Measurements from ENCODE around the gene SPINT1.
A peak's percentile ranks its signal among the peaks of the same experiment; 100 is the strongest.

SPINT1 gene

GRCh38 chr15:40891138-40891537 lies 47.3 kb downstream of the SPINT1 start:
- DNase-seq (ENCODE audit: insufficient read length, low spot score) (no peak), FAIRE-seq (no peak)

GRCh38 chr15:40891810-40892446 lies 48.1 kb downstream of the SPINT1 start:
- DNase-seq (ENCODE audit: insufficient read length, low spot score) (peak; percentile 43), FAIRE-seq (no peak)

DNA sequence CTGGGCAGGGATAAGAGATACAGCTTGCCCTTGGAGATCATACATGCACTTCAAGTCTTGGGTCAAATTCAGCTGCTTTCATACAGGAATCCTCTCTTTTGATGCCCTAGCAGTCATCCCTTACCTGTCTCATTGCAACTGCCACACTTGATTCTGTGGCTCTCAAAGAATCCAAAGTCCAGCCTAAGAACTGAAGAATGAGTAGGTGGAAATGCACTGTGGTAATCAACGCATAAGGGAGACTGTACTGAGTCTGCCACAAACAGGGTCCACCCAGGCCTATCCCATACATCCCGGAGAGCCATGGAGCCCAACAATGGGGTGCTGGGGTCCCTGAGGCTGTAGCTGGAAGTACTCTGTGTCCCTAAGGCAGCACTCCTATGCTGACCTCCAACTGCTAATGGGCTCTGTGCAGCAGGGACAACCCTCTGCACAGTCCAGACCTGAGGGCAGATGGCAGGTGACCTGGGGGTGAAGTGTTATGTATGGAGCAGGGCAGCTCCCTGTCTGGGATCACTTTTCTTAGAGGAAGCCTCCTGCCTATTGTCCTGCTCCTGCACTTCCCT lies 48.7 kb downstream of the SPINT1 start:
- FAIRE-seq (no peak), DNase-seq (ENCODE audit: insufficient read length, low spot score) (no peak)

DNA sequence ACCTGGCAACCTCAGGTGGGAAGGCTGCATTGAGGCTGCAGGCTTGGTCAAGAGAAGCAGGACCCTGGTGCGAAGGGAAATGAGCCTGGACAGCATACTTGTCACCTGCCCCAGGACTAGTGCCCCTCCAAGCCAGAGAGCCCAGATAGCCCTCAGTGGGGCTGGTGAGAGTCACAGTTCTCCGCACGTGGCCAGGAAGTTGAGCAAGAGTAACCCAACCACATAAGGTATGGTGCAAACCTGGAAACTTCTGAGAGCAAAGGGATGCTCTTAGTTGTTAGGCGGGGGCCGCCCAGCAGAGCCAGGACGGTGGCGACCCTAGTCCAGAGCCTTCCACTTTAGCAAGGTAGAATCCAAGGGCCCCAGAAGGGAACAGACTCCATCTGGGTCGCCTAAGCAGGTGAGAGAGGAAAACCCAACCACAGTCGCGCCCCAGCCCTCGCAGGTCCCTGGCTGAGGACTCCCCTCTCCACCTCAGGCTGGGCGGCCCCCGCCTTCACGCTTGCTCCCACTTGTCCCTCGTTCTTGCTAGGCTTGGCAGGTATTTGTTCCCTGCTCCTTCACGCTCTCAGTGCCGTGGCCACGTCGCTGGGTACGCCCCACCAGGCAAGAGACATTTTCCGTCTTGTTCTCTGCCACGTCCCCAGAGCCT lies 49.3 kb downstream of the SPINT1 start:
- no peak for DNase-seq (ENCODE audit: insufficient read length, low spot score)
- no peak for FAIRE-seq

DNA sequence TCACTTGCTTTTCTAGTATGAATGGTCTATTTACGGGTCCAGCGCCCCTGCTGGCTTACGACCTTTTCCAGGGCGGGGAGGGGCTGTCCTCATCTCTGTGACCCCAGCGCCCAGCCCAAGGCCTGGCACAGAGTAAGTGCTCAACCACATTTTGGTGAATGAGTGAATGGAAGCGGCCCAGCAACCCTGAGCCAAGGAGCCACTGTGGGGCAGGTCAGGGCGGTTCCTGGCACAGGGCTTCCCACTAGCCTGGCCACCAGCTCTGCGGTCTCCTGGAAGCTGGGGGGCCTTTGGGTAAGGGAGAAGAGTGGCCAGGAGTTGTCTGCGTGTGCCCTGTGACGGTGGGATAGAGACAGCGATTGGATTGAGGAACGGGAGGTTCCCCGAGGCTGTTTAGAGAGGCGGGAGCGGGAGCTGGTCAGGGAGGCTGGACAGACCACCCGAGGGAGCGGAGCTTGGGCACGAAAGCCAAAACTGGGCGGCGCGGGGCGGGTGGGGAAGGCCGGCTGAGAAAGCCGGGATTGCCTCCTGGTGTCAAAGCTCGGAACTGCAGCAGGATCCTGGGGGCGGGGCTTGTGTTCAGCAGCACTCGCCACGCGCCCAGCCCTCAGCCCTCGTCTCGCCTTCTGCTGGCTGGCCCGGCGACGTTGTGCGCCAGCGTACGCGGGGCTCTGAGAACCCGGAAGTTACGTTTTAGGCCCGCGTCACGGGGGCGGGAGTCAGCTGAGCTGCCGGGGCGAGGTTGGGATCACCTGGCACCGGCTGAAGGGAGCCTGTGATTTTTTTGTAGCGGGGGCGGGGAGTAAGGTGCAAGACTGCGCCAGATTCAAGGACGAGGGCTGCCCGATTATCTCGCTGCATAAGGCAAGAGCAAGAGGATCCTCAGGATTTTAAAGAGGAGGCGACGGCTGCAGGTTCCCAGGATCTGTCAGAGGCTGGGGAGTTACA lies 50.2 kb downstream of the SPINT1 start, which contains the start of gene VPS18:
Gene VPS18 (plus strand): TSS at position 718 of the 948 bp plus-strand sequence. CDS start 319 bp downstream, outside the sequence.
- DNase-seq (ENCODE audit: insufficient read length, low spot score) (peak; percentile 89), FAIRE-seq (peak; percentile 88)

DNA sequence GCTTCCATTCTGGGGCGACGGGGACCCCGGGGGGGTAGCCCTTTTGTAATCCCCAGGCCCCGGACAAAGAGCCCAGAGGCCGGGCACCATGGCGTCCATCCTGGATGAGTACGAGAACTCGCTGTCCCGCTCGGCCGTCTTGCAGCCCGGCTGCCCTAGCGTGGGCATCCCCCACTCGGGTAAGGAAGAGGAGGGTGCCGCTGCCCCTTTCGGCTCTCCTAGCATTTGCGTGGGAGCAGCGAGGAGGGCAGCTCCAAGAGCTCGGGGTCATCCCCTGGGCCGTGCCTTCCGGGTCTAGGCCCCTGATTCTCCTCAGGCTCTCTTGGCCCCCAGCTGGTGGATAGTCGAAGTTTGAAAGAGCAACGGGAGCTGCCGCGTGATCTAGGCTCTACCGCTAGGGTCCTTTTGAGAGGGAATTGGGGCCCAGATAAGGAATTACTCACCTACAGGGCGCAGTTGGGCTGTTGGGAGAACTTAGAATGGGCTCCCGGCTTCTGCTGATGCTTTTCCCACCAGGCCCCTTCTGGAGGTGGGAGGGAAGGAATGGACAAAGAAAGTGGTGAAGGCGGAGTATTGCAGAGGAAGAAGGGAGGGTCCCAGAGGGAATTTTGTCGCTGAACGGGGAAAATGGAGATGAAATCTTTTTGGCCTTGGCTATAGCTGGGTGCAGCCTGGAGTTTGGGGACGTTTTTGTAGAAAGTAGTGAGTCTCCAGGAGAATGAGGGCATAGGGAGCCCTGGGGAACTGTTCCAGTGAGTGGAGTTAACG lies 51.0 kb downstream of the SPINT1 start:
- DNase-seq (ENCODE audit: insufficient read length, low spot score) (peak; percentile 53), FAIRE-seq (no peak)

DNA sequence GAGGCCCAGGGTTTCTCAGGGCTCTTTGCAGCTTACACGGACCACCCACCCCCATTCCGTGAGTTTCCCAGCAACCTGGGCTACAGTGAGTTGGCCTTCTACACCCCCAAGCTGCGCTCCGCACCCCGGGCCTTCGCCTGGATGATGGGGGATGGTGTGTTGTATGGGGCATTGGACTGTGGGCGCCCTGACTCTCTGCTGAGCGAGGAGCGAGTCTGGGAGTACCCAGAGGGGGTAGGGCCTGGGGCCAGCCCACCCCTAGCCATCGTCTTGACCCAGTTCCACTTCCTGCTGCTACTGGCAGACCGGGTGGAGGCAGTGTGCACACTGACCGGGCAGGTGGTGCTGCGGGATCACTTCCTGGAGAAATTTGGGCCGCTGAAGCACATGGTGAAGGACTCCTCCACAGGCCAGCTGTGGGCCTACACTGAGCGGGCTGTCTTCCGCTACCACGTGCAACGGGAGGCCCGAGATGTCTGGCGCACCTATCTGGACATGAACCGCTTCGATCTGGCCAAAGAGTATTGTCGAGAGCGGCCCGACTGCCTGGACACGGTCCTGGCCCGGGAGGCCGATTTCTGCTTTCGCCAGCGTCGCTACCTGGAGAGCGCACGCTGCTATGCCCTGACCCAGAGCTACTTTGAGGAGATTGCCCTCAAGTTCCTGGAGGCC lies 55.8 kb downstream of the SPINT1 start:
- DNase-seq (ENCODE audit: insufficient read length, low spot score) = no peak
- FAIRE-seq = no peak

DNA sequence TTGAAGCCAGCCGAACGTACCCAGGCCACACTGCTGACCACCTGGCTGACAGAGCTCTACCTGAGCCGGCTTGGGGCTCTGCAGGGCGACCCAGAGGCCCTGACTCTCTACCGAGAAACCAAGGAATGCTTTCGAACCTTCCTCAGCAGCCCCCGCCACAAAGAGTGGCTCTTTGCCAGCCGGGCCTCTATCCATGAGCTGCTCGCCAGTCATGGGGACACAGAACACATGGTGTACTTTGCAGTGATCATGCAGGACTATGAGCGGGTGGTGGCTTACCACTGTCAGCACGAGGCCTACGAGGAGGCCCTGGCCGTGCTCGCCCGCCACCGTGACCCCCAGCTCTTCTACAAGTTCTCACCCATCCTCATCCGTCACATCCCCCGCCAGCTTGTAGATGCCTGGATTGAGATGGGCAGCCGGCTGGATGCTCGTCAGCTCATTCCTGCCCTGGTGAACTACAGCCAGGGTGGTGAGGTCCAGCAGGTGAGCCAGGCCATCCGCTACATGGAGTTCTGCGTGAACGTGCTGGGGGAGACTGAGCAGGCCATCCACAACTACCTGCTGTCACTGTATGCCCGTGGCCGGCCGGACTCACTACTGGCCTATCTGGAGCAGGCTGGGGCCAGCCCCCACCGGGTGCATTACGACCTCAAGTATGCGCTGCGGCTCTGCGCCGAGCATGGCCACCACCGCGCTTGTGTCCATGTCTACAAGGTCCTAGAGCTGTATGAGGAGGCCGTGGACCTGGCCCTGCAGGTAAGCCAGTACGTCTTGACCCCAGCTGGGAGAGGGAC lies 56.6 kb downstream of the SPINT1 start:
- no peak for DNase-seq (ENCODE audit: insufficient read length, low spot score)
- FAIRE-seq = no peak

- no peak for FAIRE-seq
- no peak for DNase-seq (ENCODE audit: insufficient read length, low spot score)
These were observed 57.2 kb downstream of the SPINT1 start for GRCh38 chr15:40901053-40901443.

DNA sequence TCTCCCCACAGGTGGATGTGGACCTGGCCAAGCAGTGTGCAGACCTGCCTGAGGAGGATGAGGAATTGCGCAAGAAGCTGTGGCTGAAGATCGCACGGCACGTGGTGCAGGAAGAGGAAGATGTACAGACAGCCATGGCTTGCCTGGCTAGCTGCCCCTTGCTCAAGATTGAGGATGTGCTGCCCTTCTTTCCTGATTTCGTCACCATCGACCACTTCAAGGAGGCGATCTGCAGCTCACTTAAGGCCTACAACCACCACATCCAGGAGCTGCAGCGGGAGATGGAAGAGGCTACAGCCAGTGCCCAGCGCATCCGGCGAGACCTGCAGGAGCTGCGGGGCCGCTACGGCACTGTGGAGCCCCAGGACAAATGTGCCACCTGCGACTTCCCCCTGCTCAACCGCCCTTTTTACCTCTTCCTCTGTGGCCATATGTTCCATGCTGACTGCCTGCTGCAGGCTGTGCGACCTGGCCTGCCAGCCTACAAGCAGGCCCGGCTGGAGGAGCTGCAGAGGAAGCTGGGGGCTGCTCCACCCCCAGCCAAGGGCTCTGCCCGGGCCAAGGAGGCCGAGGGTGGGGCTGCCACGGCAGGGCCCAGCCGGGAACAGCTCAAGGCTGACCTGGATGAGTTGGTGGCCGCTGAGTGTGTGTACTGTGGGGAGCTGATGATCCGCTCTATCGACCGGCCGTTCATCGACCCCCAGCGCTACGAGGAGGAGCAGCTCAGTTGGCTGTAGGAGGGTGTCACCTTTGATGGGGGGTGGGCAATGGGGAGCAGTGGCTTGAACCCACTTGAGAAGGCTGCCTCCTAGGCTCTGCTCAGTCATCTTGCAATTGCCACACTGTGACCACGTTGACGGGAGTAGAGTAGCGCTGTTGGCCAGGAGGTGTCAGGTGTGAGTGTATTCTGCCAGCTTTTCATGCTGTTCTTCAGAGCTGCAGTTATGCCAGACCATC lies 59.0 kb downstream of the SPINT1 start:
- FAIRE-seq = no peak

DNA sequence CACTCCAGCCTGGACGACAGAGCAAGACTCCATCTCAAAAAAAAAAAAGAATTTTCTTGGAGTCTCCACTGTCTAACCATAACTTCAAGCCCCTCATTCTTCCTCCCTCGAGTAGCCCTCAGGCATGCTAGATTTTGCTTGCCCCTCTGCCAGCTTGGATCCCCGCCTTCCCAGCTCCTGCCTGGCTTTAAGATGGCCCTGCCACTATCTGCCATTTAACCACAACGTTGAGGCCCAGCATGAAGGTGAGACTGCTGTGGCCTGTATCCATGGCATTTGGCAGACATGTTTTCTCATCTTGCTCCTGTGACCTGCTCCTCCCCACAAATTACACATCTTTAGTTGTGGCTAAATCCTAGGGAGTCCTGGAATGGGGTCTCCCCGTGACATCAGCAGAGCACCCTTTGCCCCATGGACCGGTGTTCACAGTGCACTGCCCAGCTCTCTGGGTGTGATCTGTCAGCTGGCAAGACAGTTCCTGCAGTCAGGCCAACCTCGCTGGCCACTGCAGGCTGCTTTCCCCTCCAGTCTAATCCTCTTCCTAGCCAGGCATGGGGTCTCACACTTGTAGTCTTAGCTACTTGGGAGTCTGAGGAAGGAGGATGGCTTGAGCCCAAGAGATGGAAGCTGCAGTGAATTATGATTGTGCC lies 60.8 kb downstream of the SPINT1 start:
- DNase-seq (ENCODE audit: insufficient read length, low spot score) (no peak), FAIRE-seq (no peak)

More for the DNA sequence above, 59.0 kb downstream of the SPINT1 start:
- DNase-seq (ENCODE audit: insufficient read length, low spot score) = no peak

DNA sequence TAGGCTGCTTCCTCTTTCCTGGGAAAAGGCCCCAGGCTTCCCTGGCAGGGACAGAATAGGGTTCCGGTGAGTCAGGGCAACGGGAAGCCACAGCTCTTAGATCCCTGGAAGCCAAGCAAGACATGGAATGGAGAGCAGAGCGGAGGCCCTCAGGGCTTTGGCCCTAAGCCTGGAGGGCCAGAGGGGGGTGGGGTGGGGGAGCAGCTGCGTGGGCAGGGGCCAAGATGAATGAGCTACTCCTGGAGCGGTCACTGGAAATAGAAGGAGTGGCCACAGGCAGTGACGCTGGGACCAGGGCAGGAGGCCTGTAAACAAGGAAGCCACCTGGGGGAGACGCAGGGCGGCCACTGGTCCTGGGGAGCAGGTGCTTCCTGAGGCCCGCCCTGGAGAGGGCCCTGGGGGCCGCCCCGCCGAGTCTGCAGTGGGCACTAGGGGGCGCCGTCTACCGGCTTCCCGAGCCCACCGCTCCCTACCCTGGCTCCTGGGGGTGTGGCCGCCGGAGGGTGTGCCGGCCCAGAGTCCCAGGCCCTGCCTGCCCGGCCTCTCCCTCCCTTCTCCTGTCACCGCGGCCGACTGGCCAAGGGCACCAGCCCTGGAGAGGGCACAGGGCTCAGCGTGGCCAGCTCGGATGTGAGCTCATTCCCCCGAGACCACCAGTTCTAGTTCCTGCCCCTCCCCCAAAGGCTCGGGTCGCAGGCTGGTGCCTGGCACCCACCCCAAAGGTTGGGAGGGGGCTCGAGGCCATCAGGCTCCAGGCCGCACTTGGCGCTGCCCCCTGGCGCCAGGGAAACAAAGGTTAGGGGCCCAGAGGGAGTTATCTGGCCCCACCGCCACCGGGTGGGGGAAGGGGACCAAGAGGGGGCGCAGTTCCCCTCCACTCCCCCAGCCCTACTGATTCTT lies 62.5 kb downstream of the SPINT1 start:
- FAIRE-seq (peak; percentile 42), DNase-seq (ENCODE audit: insufficient read length, low spot score) (peak; percentile 79)

GRCh38 chr15:40906991-40907802 lies 63.3 kb downstream of the SPINT1 start:
- FAIRE-seq = no peak
- DNase-seq (ENCODE audit: insufficient read length, low spot score) = no peak
